GM19438 (cell line): ENCODE data around the gene STK39.
A peak's percentile ranks its signal among the peaks of the same experiment; 100 is the strongest.

ENCODE experiments used
- ATAC-seq: cut with Tn5 transposase; IDR thresholded peaks from one replicate; pipeline ENCODE4 v1.9.1; 2021; ENCODE audit warnings: low read depth; ENCODE audit not compliant: unreplicated experiment

Gene STK39

DNA sequence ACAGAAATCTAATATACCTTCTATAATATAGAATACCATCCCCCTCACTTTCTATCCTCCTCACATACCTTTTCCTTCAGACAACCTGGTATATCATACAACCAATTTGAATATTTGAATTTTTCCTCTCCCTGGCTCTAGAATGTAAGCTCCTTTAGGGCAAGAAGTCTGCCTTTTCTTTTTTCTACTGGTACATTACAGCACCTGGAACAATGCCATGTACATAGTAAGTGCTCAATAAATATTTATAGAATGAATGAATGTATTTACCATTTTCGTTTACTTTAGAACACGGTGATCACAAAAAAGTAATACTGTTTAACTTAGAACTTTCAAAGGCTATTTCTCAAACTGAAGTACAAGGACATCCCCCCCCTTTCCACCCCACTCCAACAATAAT, 187.6 kb downstream of the STK39 start:
- ATAC-seq = no peak

DNA sequence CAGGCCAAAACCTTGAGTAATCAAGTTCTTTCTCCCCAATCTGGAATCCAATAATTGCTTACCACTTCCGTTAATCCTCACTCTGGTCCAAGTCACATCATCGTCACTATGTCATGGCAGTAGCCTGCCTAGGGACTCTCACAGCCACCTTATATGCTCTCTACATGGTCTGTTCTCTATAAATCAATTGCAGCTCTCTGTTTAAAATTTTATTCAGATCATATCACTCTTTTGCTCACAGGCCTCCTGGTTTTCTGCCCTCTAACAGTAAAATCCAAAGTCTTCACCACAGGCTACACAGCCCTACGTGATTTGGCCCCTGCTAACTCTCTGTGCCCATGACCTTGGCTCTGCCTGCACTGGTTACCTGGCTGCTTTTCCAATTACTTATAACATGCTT, 188.7 kb downstream of the STK39 start:
- ATAC-seq = no peak

DNA sequence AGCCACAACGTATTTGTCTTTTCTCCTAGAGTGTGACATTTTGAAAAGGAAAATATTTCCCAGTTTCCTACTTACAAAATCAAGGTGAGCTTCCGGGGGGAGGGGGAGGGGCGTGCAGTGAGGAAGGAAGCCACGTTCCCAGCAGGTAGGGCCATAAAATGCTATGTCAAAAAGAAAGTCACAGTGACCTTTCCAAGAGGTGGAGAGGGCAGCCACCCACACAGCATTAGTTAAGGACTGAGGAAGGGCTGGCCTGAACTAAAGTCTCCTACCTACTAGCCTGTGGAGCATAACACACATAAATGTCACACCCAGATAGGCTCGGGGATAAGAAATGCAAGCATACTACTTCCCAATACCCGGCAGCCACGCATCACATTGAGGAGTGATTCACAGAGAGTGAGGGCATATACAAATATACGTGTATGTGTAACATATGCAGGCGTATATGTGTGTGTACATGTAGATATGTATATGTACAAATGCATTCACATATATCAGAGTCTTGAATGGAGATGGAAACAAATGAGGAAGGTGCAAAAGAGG, 191.1 kb downstream of the STK39 start:
- no peak for ATAC-seq

- ATAC-seq = no peak
Measured at GRCh38 chr2:168054657-168055056, 192.7 kb downstream of the STK39 start.

DNA sequence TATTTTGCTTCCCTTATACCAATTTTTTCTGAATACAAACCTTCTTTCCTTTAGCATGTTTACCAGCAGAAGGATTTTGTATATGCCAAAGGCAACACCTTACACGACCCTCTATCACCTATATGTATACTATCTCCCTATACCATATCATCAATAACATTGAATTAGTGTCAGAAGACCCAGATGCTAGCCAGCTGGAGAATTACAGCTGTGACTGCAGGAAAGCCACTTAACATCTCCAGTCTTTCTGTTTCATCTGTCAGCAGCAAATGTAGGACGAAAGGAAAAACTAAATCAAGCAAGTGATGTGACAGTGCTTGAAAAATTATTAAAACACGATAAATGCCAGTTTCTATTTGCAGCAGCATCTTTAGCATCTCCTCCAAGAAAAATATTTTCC, 193.7 kb downstream of the STK39 start:
- ATAC-seq = no peak

DNA sequence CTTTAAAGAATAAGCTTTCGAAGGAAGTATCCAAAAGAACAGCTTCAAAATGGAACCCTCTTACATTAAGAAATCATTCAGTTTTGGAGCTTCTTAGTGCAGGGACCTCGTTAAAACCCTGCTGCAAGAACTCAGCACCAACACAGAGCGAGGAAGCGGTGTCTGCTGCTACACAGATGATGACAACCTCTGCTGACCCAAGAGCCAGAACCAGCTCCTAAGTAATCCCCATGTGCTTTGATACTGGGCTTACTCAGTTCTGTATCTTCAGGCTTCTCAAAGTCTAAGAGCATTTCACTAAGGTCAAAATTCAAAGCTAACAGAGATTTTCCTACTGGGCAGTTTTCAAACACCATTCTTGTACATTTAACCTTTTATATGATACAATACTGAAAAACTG, 194.6 kb downstream of the STK39 start:
- no peak for ATAC-seq

- ATAC-seq = no peak
Measured at GRCh38 chr2:168050377-168050776, 197.0 kb downstream of the STK39 start.

DNA sequence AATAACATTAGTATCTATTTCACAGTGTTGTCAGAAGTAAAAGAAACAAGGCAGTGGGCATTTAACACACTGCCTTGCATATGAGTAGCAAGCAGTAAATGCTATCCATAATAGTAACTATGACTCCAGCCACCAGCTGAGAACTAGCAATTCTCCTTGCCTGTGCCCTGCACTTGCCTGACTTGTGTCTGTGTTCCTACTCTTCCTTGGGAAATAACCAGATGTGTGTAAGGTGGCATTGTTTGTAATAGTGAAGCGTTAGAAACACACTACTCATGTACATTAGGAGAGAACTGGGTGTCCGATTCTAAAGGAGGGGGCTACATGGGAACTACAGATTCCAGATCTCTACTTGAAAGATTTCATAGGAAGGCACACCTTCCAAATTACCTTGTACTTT, 197.8 kb downstream of the STK39 start:
- no peak for ATAC-seq

GRCh38 chr2:168047091-168047690, 200.2 kb downstream of the STK39 start:
- ATAC-seq = no peak

DNA sequence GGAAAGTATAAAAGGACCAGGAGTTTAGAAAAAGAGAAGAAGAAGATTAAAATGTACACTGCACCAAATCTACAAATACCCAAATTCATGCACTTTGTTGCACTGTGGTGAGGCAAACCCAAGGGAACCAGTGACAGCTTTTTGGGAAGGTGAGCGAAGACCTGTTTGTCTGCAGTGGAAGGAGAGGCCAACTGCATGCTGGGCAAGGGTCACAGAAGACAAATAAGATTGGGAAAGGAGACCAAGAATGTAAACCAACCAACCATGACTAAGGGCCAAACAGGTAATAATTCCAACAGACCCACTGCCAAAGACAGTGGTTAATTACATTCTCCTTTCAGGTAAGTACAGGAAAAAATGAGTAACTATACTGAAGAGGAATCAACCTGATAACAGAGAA, 202.8 kb downstream of the STK39 start:
- no peak for ATAC-seq

DNA sequence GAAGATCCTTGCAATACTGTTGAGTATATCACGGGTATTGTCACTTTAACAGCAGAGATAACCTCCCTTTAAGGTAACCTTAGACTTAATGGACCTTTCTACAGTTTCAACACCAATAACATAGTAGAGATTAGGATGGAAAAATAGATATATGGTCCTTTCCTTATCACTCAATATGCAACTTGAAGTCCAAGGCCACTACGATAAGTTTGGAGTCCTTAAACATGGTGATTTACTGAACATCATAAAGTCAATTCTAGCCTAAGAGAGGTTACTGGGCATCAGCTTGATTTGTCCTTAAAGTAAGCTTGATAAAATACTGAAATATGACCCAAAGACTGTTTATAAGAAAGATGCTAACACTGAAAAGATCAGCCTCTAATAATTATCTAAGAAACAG, 203.2 kb downstream of the STK39 start:
- no peak for ATAC-seq

GRCh38 chr2:168042127-168042824, 205.1 kb downstream of the STK39 start:
- peak; percentile 78 for ATAC-seq

GRCh38 chr2:168039881-168040280, 207.5 kb downstream of the STK39 start:
- ATAC-seq = peak; percentile 41

DNA sequence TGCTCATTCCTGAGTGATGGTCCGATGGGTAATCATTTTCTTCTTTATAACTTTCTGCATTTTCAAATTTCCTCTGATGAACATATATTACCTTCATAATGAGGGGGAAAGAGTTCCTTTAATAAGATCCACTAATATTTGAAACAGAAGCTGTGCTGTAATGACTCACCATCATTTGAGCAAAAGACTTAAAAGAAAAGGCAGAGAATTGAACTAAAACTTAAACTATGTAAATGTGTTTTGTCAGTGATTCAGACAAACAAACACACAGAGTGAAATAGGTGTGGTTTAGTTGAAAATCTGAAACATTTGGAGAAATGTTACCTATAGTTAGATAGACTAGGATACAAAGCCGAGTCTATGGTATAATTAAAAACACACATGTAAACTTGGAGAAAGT, 209.6 kb downstream of the STK39 start:
- ATAC-seq = no peak

DNA sequence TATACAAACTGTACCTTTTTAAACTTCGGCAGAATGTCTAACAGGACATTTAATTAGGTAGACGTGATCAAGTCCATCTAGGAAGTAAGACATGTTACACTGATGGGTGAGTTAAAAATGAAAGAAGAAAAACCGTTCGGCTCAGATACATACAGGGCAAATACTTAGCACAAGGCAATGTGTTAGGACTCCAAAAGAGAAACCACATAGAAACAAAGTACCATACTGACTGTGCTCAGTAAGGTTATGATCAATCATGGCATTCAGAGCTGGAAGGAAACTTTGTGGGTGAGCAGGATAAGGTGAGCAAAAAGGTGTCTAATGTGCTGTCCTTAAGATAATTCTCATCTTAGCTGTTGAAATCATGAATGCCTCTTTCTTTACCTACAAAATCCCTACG, 211.9 kb downstream of the STK39 start:
- peak; percentile 48 for ATAC-seq

- ATAC-seq = no peak
Measured at GRCh38 chr2:168034616-168035015, 212.8 kb downstream of the STK39 start.

DNA sequence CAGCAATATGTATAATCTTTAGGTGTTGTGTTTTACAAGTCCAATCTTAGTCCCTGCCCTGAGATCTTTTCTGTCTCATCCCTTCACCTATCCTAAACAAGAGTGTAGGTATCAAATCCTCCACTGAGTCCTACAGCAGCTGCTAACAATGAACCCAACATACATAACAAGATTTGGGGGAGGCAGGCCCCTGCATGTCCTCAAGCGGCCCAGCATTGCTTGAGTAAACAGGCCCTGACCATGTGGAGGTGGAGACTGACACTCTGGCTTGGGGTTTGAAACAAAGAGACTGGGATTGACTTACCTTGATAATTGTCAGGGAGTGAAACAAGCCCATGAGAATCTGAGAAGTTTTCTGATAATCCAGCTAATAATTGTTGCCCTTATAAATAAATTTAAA, 213.4 kb downstream of the STK39 start:
- no peak for ATAC-seq

GRCh38 chr2:168032091-168032490, 215.3 kb downstream of the STK39 start:
- no peak for ATAC-seq

DNA sequence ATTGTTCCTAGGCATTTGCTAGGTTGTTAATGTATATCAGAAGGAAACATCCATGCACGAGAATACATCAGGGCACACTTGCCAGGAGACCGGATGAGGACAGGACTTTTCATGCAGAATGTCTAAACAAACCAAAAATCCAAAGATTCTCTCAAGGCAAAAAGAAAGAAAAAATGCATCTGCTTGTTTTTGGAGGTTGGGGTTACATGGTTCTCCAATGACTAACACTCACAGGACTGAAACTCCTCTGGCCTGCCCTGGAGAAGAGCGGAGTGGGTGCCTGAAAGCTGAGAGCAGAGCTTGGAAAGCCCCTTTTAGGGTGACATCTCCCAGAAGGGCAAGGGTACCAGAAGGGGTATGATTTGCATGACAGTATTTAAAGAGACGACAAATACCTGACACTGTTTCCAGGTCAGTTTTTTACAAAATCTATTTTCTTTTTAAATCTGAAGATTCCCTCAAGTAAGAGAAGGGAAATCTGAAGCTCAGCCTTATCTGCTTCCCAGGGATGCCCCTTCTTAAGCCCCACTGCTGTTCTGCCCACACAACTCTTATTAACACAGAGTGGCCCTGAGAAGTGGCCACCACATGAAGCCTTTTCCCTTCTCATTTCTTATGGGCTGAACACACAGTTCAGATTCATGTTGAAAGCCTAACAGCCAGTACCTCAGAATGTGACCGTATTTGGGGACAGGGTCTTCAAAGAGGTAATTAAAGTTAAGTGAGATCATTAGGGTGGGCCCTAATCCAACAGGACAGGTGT, 216.4 kb downstream of the STK39 start:
- peak; percentile 57 for ATAC-seq

- ATAC-seq = no peak
Measured at GRCh38 chr2:168029071-168029470, 218.3 kb downstream of the STK39 start.

DNA sequence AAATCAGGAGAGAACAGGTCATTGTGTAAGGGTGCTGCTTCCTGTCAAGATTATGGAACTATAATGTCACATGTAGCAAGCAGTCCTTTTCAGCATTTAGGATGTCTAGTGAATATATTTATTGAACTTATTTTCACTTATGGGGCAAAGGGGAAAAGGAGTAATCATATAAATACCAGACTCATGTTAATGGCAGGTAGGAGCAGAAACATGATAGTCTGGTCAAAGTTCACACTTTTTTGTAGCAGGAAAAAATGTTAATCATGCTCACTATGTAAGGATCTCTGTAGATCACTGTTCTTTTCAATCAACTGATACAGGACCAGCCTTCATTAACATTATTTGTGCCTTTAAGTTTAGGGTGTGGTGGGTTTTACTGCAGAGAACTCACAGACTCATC, 219.0 kb downstream of the STK39 start:
- no peak for ATAC-seq
